ENCODE measurements around the gene HSPA12B.
A peak's percentile ranks its signal among the peaks of the same experiment; 100 is the strongest.

Gene HSPA12B

DNA sequence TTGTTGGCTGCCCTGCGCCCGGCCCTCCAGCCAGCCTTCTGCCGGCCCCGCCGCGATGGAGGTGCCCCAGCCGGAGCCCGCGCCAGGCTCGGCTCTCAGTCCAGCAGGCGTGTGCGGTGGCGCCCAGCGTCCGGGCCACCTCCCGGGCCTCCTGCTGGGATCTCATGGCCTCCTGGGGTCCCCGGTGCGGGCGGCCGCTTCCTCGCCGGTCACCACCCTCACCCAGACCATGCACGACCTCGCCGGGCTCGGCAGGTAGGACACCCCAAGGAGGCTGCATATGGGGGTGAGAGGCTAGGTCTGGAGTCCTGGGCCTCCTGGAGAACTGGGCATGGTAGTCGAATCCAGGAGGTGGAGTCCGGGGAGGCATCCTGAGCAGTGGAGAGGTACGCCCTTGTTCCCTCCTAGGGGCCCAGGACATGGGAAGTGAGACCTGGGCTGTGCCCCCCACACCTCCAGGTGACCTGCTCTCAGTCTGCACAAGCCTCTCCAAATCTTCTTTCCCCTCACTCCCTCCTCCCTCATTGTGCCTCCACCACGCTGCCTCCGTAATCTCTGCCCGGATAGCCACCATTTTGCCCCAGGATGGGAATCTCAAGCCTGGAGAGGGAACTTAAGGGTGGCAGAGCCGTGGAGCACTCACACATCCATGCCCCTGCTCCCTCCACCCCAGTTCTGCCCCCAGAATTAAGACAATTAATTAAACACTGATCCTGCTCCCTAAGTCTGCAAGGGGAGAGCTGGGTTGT, 64.2 kb downstream of the HSPA12B start:
- Histone ChIP-seq H3K27ac (ENCODE audit: low read depth, low read length) (no peak overlapping the region), H3K4me3 (ENCODE audit: low read length) (peak overlapping the region; percentile 75)

DNA sequence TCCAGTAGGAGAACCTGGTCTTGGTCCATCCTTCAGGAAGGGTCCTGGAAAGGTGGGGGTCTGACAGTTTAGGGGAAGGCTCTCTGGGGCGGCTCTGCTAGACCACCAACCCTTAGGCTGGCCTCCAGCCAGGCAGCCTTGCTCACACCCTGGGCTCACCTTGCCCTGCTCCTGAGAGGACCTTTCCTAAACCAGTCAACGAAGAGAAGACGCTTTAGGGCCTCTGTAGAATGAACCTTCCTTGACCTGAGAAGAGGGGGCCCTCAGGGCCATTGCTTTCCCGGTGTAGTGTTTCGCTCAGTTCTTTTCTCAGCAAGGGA, 64.7 kb downstream of the HSPA12B start:
- Histone ChIP-seq H3K4me3 (ENCODE audit: low read length) (peak overlapping the region; percentile 75), H3K27ac (ENCODE audit: low read depth, low read length) (no peak overlapping the region), H3K27me3 (ENCODE audit: insufficient read depth, low read length) (peaks cover 10% of the 10 kb centered on the region; the same call in 1 of the 2 replicates), H3K36me3 (ENCODE audit: insufficient read depth, low read length) (peaks cover 15% of the 10 kb centered on the region), H3K9me3 (ENCODE audit: insufficient read depth, low read depth, low read length) (no peaks in the 10 kb centered on the region), H3K9ac (ENCODE audit: low read depth, low read length) (0 out of 2 replicates have a peak overlapping the region, but pooled peaks have one; percentile 5), H3K4me1 (ENCODE audit: insufficient read depth, low read length) (peaks cover 38% of the 10 kb centered on the region)
- 71% methylated on average over 5 of the region's 5 CpGs for WGBS

More for the DNA sequence above, 64.2 kb downstream of the HSPA12B start:
- peak overlapping the region; percentile 69 for H3K9ac ChIP-seq (ENCODE audit: low read depth, low read length)
- peaks cover 38% of the 10 kb centered on the region for H3K4me1 ChIP-seq (ENCODE audit: insufficient read depth, low read length)
- H3K36me3 ChIP-seq (ENCODE audit: insufficient read depth, low read length), result peaks cover 9% of the 10 kb centered on the region
- 9% methylated on average over 33 of the region's 33 CpGs for whole genome bisulfite sequencing
- peaks cover 10% of the 10 kb centered on the region; the same call in 1 of the 2 replicates for H3K27me3 ChIP-seq (ENCODE audit: insufficient read depth, low read length)
- H3K9me3 ChIP-seq (ENCODE audit: insufficient read depth, low read depth, low read length), result no peaks in the 10 kb centered on the region

DNA sequence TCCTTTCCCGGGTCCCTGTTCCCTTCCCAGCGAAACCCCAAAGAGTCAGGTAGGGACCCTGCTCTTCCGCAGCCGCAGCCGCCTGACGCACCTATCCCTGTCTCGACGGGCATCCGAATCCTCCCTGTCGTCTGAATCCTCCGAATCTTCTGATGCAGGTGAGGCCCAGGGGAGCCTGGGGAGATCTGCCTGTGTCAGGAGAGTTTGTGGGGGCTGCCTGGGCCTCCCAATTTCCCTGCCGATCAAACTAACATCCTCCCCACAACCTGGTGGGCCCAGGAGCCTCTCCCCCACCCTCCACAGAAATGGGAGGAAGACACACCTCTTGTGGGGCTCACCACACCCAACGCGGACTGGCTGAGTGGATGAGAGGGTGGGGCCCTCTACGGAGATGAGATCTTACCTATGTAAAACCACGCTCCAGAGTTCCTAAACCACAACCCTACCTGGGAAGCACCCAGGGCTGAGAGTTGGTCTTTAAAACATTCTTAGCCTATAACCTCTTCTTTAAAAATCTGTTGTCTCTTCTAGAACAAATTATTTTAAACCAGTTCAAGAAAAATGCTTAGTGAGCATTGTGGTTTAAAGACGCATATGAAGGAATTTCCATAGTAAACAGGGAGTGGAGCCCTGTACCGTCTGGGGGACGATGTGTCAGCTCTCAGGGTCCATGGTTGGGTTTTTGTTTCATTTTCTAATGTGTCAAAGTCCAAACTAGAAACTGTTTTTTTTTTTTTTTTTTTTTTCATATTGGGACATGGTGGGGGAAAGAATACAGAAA, 65.3 kb downstream of the HSPA12B start:
- Histone ChIP-seq H3K4me1 (ENCODE audit: insufficient read depth, low read length) (peaks cover 38% of the 10 kb centered on the region), H3K4me3 (ENCODE audit: low read length) (peak overlapping the region; percentile 75; the same call in 1 of the 2 replicates), H3K36me3 (ENCODE audit: insufficient read depth, low read length) (peaks cover 21% of the 10 kb centered on the region), H3K27me3 (ENCODE audit: insufficient read depth, low read length) (peaks cover 10% of the 10 kb centered on the region; the same call in 1 of the 2 replicates), H3K9me3 (ENCODE audit: insufficient read depth, low read depth, low read length) (no peaks in the 10 kb centered on the region), H3K27ac (ENCODE audit: low read depth, low read length) (no peak overlapping the region), H3K9ac (ENCODE audit: low read depth, low read length) (no peak overlapping the region)
- WGBS, result 83% methylated on average over 18 of the region's 19 CpGs

DNA sequence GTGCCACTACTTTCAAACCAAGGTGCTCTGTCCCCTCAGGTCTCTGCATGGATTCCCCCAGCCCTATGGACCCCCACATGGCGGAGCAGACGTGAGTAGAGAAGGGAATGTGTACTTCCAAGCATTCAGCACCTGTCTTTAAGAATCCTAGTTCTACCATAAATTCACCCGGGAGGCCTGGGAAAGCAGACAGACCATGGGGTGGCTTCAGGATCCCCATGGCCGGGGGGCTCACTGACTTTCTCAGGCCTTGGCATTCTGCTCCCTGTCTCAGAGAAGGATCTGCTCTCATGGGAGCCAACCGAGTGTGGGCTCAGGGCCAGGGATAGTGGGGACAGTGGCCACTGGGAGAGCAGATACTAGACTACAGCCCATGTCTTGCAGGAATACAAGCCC, 65.9 kb downstream of the HSPA12B start:
- no peak overlapping the region for H3K9ac ChIP-seq (ENCODE audit: low read depth, low read length)
- H3K36me3 ChIP-seq (ENCODE audit: insufficient read depth, low read length), result peaks cover 27% of the 10 kb centered on the region
- H3K9me3 ChIP-seq (ENCODE audit: insufficient read depth, low read depth, low read length), result no peaks in the 10 kb centered on the region
- H3K4me1 ChIP-seq (ENCODE audit: insufficient read depth, low read length), result peaks cover 38% of the 10 kb centered on the region
- no peak overlapping the region for H3K4me3 ChIP-seq (ENCODE audit: low read length)
- WGBS, result 91% methylated on average over 3 of the region's 5 CpGs
- no peak overlapping the region for H3K27ac ChIP-seq (ENCODE audit: low read depth, low read length)
- peaks cover 10% of the 10 kb centered on the region; the same call in 1 of the 2 replicates for H3K27me3 ChIP-seq (ENCODE audit: insufficient read depth, low read length)

DNA sequence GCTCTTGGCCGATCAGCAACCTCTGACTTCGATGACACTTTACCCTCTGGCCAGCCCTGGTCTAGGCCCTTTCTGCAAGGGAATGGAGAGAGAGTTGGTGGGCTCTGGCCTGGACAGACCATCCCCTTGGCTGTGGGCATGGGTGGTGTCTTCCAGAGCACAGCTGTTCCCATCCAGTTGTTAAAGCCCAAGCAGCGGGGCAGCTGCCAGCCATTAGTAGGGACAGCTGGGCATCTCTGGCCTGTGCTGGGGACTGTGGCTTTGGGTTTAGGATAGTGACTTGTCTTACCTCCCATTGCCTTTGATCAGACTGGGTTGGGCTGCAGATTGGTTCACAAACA, 66.4 kb downstream of the HSPA12B start:
- H3K4me3 ChIP-seq (ENCODE audit: low read length), result no peak overlapping the region

DNA sequence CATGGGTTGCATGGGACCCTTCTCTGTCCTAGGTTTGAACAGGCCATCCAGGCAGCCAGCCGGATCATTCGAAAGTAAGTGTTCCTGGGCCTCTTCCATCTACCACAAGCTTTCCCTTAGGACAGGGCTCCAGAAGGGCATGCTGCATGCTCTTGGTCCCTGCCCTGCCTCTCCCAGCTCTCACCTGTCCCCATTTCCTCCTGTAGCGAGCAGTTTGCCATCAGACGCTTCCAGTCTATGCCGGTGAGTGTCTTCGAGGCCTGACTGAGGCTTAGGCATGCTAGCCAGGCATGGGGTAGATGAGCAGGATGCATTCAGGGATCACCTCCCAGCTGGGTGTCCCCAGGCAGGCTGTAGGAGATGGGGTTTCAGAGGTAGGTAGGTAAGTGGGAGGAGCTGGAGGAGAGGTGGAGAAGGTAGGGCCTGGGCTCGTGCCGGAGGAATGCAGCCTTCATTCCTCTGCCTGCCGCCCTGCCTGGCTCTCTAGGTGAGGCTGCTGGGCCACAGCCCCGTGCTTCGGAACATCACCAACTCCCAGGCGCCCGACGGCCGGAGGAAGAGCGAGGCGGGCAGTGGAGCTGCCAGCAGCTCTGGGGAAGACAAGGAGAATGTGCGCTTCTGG, 67.9 kb downstream of the HSPA12B start:
- Histone ChIP-seq H3K4me1 (ENCODE audit: insufficient read depth, low read length) (peaks cover 39% of the 10 kb centered on the region), H3K9ac (ENCODE audit: low read depth, low read length) (no peak overlapping the region), H3K36me3 (ENCODE audit: insufficient read depth, low read length) (peaks cover 43% of the 10 kb centered on the region)

More for the DNA sequence above, 66.4 kb downstream of the HSPA12B start:
- Histone ChIP-seq H3K9ac (ENCODE audit: low read depth, low read length) (no peak overlapping the region), H3K36me3 (ENCODE audit: insufficient read depth, low read length) (peaks cover 32% of the 10 kb centered on the region), H3K27ac (ENCODE audit: low read depth, low read length) (no peak overlapping the region; the same call in 1 of the 2 replicates), H3K9me3 (ENCODE audit: insufficient read depth, low read depth, low read length) (no peaks in the 10 kb centered on the region), H3K27me3 (ENCODE audit: insufficient read depth, low read length) (peaks cover 10% of the 10 kb centered on the region; the same call in 1 of the 2 replicates), H3K4me1 (ENCODE audit: insufficient read depth, low read length) (peaks cover 38% of the 10 kb centered on the region)
- WGBS, result 96% methylated on average over 3 of the region's 3 CpGs

DNA sequence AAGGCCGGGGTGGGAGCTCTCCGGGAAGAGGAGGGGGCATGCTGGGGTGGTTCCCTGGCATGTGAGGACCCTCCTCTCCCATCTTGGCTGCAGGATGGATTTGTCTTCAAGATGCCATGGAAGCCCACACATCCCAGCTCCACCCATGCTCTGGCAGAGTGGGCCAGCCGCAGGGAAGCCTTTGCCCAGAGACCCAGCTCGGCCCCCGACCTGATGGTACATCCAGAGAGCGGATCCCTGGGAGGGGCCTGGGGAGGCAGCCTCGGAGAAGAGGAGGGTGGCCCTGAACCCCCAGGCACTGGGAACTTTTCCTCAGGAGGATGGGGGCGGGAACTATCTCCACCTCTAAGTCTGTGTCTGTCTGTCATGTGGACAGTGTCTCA, 68.4 kb downstream of the HSPA12B start:
- Histone ChIP-seq H3K4me1 (ENCODE audit: insufficient read depth, low read length) (peaks cover 44% of the 10 kb centered on the region), H3K4me3 (ENCODE audit: low read length) (no peak overlapping the region), H3K9ac (ENCODE audit: low read depth, low read length) (no peak overlapping the region), H3K27me3 (ENCODE audit: insufficient read depth, low read length) (peaks cover 10% of the 10 kb centered on the region; the same call in 1 of the 2 replicates), H3K27ac (ENCODE audit: low read depth, low read length) (peak overlapping the region; percentile 93; the same call in 1 of the 2 replicates), H3K36me3 (ENCODE audit: insufficient read depth, low read length) (peaks cover 44% of the 10 kb centered on the region), H3K9me3 (ENCODE audit: insufficient read depth, low read depth, low read length) (no peaks in the 10 kb centered on the region)
- 94% methylated on average over 8 of the region's 8 CpGs for WGBS

More for the DNA sequence above, 67.9 kb downstream of the HSPA12B start:
- H3K27ac ChIP-seq (ENCODE audit: low read depth, low read length), result peak overlapping the region; percentile 93
- H3K4me3 ChIP-seq (ENCODE audit: low read length), result no peak overlapping the region
- no peaks in the 10 kb centered on the region for H3K9me3 ChIP-seq (ENCODE audit: insufficient read depth, low read depth, low read length)
- 78% methylated on average over 18 of the region's 18 CpGs for WGBS
- H3K27me3 ChIP-seq (ENCODE audit: insufficient read depth, low read length), result peaks cover 10% of the 10 kb centered on the region; the same call in 1 of the 2 replicates

DNA sequence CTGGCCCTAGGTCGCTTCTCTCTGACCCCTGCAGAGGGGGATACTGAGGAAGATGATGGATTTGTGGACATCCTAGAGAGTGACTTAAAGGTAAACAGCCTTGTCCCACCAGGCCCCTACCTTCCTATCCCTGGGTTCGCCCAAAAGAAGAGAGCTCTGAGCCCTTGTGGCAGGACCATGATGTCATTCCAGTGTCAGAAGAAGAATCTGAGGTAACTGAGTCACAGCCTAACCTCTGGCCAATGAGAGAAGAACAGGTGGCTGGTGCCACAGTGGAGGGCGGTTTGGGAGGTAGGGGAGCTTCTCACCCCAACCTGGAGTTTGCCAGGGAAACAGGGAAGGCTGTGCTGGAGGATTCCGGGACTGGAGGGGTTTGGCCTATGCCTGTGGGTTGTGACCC, 68.8 kb downstream of the HSPA12B start:
- Histone ChIP-seq H3K4me1 (ENCODE audit: insufficient read depth, low read length) (peaks cover 46% of the 10 kb centered on the region), H3K4me3 (ENCODE audit: low read length) (no peak overlapping the region), H3K27ac (ENCODE audit: low read depth, low read length) (no peak overlapping the region), H3K36me3 (ENCODE audit: insufficient read depth, low read length) (peaks cover 44% of the 10 kb centered on the region), H3K9ac (ENCODE audit: low read depth, low read length) (no peak overlapping the region), H3K27me3 (ENCODE audit: insufficient read depth, low read length) (peaks cover 10% of the 10 kb centered on the region; the same call in 1 of the 2 replicates), H3K9me3 (ENCODE audit: insufficient read depth, low read depth, low read length) (no peaks in the 10 kb centered on the region)
- WGBS, result 91% methylated on average over 4 of the region's 4 CpGs

DNA sequence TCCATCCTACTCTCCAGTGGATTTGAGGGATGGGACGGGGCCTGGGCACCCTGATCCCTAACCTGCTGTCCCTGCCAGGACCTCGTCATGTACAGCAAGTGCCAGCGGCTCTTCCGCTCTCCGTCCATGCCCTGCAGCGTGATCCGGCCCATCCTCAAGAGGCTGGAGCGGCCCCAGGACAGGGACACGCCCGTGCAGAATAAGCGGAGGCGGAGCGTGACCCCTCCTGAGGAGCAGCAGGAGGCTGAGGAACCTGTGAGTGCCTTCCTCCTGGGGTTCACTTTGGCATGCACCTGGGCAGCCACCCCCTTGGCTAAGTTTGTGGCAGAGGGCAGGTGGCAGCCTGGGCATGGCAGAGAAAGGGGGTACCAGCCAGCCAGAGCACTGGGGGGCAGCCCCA, 69.4 kb downstream of the HSPA12B start:
- Histone ChIP-seq H3K27ac (ENCODE audit: low read depth, low read length) (no peak overlapping the region), H3K9ac (ENCODE audit: low read depth, low read length) (no peak overlapping the region), H3K4me3 (ENCODE audit: low read length) (no peak overlapping the region), H3K4me1 (ENCODE audit: insufficient read depth, low read length) (peaks cover 45% of the 10 kb centered on the region), H3K36me3 (ENCODE audit: insufficient read depth, low read length) (peaks cover 44% of the 10 kb centered on the region), H3K27me3 (ENCODE audit: insufficient read depth, low read length) (peaks cover 6% of the 10 kb centered on the region; the same call in 1 of the 2 replicates), H3K9me3 (ENCODE audit: insufficient read depth, low read depth, low read length) (no peaks in the 10 kb centered on the region)
- WGBS, result 97% methylated on average over 13 of the region's 13 CpGs

Measured in HUES64 (cell line).